ENCODE data around the gene ST6GALNAC6. TPM values are rescaled to one million over a fixed set of nuclear protein-coding genes. Genes with fewer than 3 reads are reported as not detected.

The ST6GALNAC6 gene, protein sequence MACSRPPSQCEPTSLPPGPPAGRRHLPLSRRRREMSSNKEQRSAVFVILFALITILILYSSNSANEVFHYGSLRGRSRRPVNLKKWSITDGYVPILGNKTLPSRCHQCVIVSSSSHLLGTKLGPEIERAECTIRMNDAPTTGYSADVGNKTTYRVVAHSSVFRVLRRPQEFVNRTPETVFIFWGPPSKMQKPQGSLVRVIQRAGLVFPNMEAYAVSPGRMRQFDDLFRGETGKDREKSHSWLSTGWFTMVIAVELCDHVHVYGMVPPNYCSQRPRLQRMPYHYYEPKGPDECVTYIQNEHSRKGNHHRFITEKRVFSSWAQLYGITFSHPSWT
- total RNA-seq (136 TPM), polyA plus RNA-seq (10 to 100 TPM; 43.7 to 50.5 (median 47.9) TPM)

DNA sequence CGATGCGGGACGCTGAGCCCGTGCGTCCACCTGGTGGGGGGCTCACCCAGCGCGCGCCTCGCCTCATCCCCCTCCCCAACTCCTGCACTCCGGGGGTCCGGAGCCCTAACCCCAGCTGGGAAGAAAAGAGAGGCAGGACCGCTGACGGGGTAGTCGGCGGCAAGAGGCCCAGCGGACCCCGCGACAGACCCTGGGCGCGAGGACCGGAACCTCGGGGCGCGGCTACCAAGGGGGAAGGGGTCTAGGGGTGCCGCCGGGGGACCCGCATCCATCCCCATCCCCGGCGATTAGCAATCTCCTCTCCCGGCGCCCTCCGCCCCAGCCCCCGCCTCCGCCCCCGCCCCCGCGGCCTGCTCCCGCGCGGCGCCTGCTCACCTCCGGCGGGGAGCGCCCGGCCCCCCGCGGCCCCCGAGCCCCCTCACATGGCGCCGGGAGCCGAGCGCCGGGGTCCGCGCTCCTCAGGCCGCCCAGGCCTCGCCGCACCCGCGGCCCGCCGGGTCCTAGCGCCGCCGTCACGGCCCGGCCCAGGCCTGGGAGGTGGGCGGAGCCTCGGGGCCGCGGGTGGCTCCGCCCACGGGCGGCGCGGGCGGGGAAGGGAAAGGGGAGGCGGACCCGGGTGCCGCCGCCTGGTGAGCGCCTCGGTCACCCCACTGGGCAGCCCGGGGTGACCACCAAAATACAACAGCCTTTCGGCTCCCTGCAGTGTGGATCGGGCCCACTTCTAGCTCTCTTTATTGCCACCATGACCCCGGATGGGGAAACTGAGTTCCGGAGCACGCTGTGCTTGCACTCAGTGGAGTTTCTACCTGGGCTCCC is at the start of gene ST6GALNAC6:
ST6GALNAC6 (minus strand) TSS at position 476 of the 816 bp plus-strand sequence. CDS start 1,622 bp downstream, outside the sequence.
- peak; percentile 82 to 86 for ATAC-seq (ENCODE audit: low read depth in 2 of 2)
- Mint-ChIP-seq H3K27ac (peak within 1 kb of the TSS; percentile 83 to 89 (median 85)), H3K4me1 (peaks cover 0 to 58% (median 18%) of the 10 kb centered on the region in 4 donors), H3K9me3 (peaks cover 0 to 9% (median 0%) of the 10 kb centered on the region in 7 donors), H3K36me3 (peaks cover 22% of the 10 kb centered on the region), H3K4me3 (peak within 1 kb of the TSS; percentile 89 to 93 (median 92)), H3K27me3 (no peaks in the 10 kb centered on the region)
- Histone ChIP-seq H3K9me3 (ENCODE audit: control insufficient read depth in 2 of 2, low read length in 2 of 2) (peaks cover 6 to 15% of the 10 kb centered on the region in 2 experiments), H3K27me3 (ENCODE audit: control insufficient read depth, insufficient read depth, low read length) (no peaks in the 10 kb centered on the region), H3K4me3 (ENCODE audit: low read depth, low read length) (peak within 1 kb of the TSS; percentile 75), H3K4me1 (ENCODE audit: control insufficient read depth, insufficient read depth, low read length, poor library complexity, severe bottlenecking) (peaks cover 55% of the 10 kb centered on the region), H3K36me3 (ENCODE audit: control insufficient read depth, insufficient read depth, low read length) (peaks cover 19% of the 10 kb centered on the region), H3K27ac (ENCODE audit: insufficient read depth, low read length, poor library complexity, severe bottlenecking) (peak within 1 kb of the TSS; percentile 63)
- DNase-seq = peak; percentile 59 to 71 (median 70)

DNA sequence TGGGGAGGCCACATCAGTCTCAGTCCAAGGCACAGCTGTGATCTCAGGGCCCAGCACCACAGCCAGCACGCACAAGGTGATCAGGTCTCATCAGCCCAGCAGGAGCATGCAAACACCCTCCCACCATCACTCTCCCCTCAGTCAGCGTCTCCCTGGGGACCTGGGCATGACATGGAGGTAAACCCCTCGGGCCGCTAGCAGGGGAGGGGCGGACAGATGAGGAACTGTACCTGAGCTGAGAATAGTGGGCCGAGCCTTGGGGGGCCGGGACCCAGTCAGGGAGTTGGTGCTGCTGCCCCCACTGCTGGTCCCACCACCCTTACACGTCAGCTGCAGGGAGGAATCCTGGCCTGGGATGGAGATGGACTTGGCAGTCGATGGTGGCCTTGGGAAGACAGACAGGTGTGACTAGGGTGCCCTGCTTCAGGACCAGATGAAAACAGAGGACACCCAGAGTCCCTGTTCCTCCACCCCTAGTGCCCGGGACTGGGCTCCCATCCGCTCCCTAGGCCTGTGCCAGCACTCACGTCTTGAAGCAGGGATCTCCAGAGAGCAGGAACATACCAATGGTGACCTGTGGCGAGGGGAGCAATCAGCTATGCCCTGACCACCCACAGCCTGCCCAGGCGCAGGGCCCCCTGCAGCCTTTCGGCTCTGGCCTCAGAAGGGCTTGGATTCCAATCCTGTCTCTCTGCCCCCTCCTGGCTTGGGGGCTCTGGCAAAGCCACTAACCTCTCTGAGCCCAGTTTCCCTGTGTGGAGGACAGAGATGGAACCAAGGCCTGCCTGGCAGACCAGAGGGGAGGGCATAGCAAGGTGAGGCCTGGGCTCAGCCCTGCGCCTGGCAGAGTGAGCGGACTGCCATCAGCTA is 48.7 kb upstream of the ST6GALNAC6 start:
- Mint-ChIP-seq H3K27ac (peak overlapping the region; percentile 38 to 84 (median 46)), H3K27me3 (no peaks in the 10 kb centered on the region), H3K4me1 (peaks cover 0 to 73% (median 34%) of the 10 kb centered on the region in 4 donors), H3K4me3 (peak overlapping the region in 1 of 4 donors; percentile 35), H3K36me3 (peaks cover 29% of the 10 kb centered on the region), H3K9me3 (no peaks in the 10 kb centered on the region)
- ATAC-seq (ENCODE audit: low read depth in 2 of 2) (no peak), DNase-seq (no peak)
- H3K4me3 ChIP-seq (ENCODE audit: low read depth, low read length) = no peak overlapping the region
- peaks cover 87% of the 10 kb centered on the region for H3K36me3 ChIP-seq (ENCODE audit: control insufficient read depth, insufficient read depth, low read length)
- H3K4me1 ChIP-seq (ENCODE audit: control insufficient read depth, insufficient read depth, low read length, poor library complexity, severe bottlenecking) = peaks cover 52% of the 10 kb centered on the region
- H3K9me3 ChIP-seq (ENCODE audit: control insufficient read depth in 2 of 2, low read length in 2 of 2) = no peaks in the 10 kb centered on the region
- H3K27ac ChIP-seq (ENCODE audit: insufficient read depth, low read length, poor library complexity, severe bottlenecking) = no peak overlapping the region
- no peaks in the 10 kb centered on the region for H3K27me3 ChIP-seq (ENCODE audit: control insufficient read depth, insufficient read depth, low read length)

DNA sequence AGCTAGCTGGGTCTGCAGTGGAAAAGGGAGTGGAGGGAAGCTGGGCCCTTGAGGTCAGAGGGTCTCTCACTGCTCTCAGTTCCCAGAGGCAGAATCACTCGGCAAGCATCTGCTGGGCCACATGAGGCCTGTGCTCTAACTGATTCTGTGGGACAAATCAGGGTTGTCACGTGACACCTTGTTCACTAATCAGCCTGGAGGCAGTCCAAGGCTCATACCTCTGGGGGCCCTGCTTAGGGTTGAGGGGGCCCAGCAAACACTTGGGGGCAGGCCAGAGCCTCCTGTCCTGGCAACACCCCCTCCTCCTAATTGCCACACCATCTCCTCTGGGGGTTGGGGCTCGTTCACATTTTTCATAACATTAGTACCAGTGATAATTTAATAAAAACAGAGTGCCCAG is 47.3 kb upstream of the ST6GALNAC6 start:
- H3K27me3 ChIP-seq (ENCODE audit: control insufficient read depth, insufficient read depth, low read length) = no peaks in the 10 kb centered on the region
- peak overlapping the region in 2 of 3 donors; percentile 48 to 49 for H3K27ac Mint-ChIP-seq
- DNase-seq (no peak), ATAC-seq (ENCODE audit: low read depth in 2 of 2) (no peak)
- H3K27ac ChIP-seq (ENCODE audit: insufficient read depth, low read length, poor library complexity, severe bottlenecking) = no peak overlapping the region
- H3K4me3 Mint-ChIP-seq = peak overlapping the region in 1 of 4 donors; percentile 38
- H3K36me3 Mint-ChIP-seq = peaks cover 30% of the 10 kb centered on the region
- no peaks in the 10 kb centered on the region for H3K9me3 ChIP-seq (ENCODE audit: control insufficient read depth in 2 of 2, low read length in 2 of 2)
- peaks cover 0 to 67% (median 32%) of the 10 kb centered on the region in 4 donors for H3K4me1 Mint-ChIP-seq
- H3K9me3 Mint-ChIP-seq = no peaks in the 10 kb centered on the region
- H3K36me3 ChIP-seq (ENCODE audit: control insufficient read depth, insufficient read depth, low read length) = peaks cover 89% of the 10 kb centered on the region
- H3K4me1 ChIP-seq (ENCODE audit: control insufficient read depth, insufficient read depth, low read length, poor library complexity, severe bottlenecking) = peaks cover 38% of the 10 kb centered on the region
- H3K27me3 Mint-ChIP-seq = no peaks in the 10 kb centered on the region
- no peak overlapping the region for H3K4me3 ChIP-seq (ENCODE audit: low read depth, low read length)

DNA sequence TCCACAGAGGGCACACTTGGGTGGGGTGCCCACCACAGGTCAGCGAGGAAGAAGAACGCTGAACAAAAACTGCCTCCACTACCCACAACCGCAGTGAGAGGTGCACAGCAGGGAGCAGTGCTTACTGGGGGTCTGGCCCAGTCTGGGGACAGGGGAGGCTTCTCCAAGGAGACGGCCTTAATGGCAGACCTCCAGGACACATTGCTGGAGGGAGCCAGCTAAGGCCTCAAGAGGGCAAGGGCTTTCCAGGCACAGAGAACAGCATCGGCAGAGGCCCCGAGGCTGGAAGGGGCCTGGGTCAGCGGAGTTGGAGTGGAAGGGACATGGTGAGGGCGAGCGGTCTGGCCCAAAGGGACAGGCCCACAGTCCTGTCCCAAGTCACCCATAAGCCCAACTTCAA is 46.5 kb upstream of the ST6GALNAC6 start:
- peaks cover 26% of the 10 kb centered on the region for H3K36me3 Mint-ChIP-seq
- H3K4me1 Mint-ChIP-seq = peaks cover 0 to 60% (median 28%) of the 10 kb centered on the region in 4 donors
- DNase-seq (no peak), ATAC-seq (ENCODE audit: low read depth in 2 of 2) (no peak)
- Histone ChIP-seq H3K36me3 (ENCODE audit: control insufficient read depth, insufficient read depth, low read length) (peaks cover 94% of the 10 kb centered on the region), H3K4me1 (ENCODE audit: control insufficient read depth, insufficient read depth, low read length, poor library complexity, severe bottlenecking) (peaks cover 37% of the 10 kb centered on the region), H3K4me3 (ENCODE audit: low read depth, low read length) (no peak overlapping the region), H3K9me3 (ENCODE audit: control insufficient read depth in 2 of 2, low read length in 2 of 2) (no peaks in the 10 kb centered on the region), H3K27me3 (ENCODE audit: control insufficient read depth, insufficient read depth, low read length) (no peaks in the 10 kb centered on the region), H3K27ac (ENCODE audit: insufficient read depth, low read length, poor library complexity, severe bottlenecking) (no peak overlapping the region)
- H3K4me3 Mint-ChIP-seq = peak overlapping the region in 1 of 4 donors; percentile 24
- H3K9me3 Mint-ChIP-seq = no peaks in the 10 kb centered on the region
- H3K27me3 Mint-ChIP-seq = no peaks in the 10 kb centered on the region
- H3K27ac Mint-ChIP-seq = peak overlapping the region in 2 of 3 donors; percentile 49 to 66

DNA sequence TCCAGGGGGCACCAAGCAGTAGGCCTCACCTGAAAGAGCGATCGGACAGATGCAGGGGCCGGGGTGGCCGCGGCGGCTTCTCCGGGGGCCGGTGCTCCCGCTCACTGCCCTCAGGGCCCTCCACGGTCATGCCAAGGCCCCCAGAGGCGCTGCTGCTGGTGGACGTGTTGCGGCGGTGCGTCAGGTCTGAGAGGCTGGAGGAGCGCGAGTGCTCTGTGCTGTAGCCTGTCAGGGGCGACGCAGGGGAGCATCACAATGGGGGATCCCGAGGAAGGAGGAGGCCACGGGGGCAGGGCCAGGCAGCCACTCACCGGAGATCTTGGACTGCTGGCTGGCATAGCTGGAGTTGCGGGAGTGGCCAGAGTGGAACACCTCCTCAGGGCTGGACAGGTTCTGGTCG is 45.9 kb upstream of the ST6GALNAC6 start:
- H3K36me3 Mint-ChIP-seq = peaks cover 28% of the 10 kb centered on the region

DNA sequence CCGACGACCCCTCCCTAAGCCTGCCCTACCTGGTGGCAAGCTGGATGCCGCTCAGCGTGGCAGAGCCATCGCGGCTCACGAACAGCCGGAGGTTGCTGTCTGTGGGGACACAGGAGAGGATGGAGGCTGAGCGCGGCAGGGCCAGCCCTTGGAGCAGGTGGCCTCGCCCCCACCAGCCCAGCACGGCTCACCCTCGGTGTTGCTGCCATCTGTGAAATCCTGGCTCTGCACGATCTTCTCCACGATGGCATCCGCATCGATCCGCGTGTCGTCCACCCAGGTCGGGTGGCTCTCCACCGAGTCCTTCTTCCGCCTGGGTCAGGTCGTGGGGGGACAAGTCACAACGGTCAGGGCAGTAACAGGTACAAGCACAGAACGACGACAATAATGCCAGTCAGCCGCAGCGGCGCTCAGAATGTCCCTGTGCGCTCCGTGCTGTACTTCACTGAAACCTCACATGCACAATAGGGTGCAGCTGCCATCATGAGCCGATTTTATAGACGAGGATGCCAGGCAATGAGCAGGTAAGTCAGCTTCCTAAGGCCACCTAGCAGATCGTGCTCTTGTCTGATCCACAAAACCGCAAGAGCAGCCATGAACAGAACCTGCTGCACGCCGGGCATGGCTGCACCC is 45.3 kb upstream of the ST6GALNAC6 start:
- Mint-ChIP-seq H3K9me3 (no peaks in the 10 kb centered on the region), H3K36me3 (peaks cover 31% of the 10 kb centered on the region), H3K27ac (peak overlapping the region in 2 of 3 donors; percentile 49 to 92), H3K27me3 (no peaks in the 10 kb centered on the region), H3K4me3 (peak overlapping the region in 2 of 4 donors; percentile 38 to 52), H3K4me1 (peaks cover 0 to 54% (median 22%) of the 10 kb centered on the region in 4 donors)
- DNase-seq (no peak), ATAC-seq (ENCODE audit: low read depth in 2 of 2) (no peak)
- Histone ChIP-seq H3K4me3 (ENCODE audit: low read depth, low read length) (no peak overlapping the region), H3K9me3 (ENCODE audit: control insufficient read depth in 2 of 2, low read length in 2 of 2) (no peaks in the 10 kb centered on the region), H3K36me3 (ENCODE audit: control insufficient read depth, insufficient read depth, low read length) (peaks cover 94% of the 10 kb centered on the region), H3K27me3 (ENCODE audit: control insufficient read depth, insufficient read depth, low read length) (no peaks in the 10 kb centered on the region), H3K27ac (ENCODE audit: insufficient read depth, low read length, poor library complexity, severe bottlenecking) (no peak overlapping the region), H3K4me1 (ENCODE audit: control insufficient read depth, insufficient read depth, low read length, poor library complexity, severe bottlenecking) (peaks cover 24% of the 10 kb centered on the region)

More for the DNA sequence above, 45.9 kb upstream of the ST6GALNAC6 start:
- ATAC-seq (ENCODE audit: low read depth in 2 of 2) = no peak
- Mint-ChIP-seq H3K4me3 (no peak overlapping the region), H3K4me1 (peaks cover 0 to 58% (median 25%) of the 10 kb centered on the region in 4 donors), H3K27ac (peak overlapping the region in 2 of 3 donors; percentile 49 to 92), H3K9me3 (no peaks in the 10 kb centered on the region), H3K27me3 (no peaks in the 10 kb centered on the region)
- Histone ChIP-seq H3K9me3 (ENCODE audit: control insufficient read depth in 2 of 2, low read length in 2 of 2) (no peaks in the 10 kb centered on the region), H3K27me3 (ENCODE audit: control insufficient read depth, insufficient read depth, low read length) (no peaks in the 10 kb centered on the region), H3K36me3 (ENCODE audit: control insufficient read depth, insufficient read depth, low read length) (peaks cover 94% of the 10 kb centered on the region), H3K27ac (ENCODE audit: insufficient read depth, low read length, poor library complexity, severe bottlenecking) (no peak overlapping the region), H3K4me3 (ENCODE audit: low read depth, low read length) (no peak overlapping the region), H3K4me1 (ENCODE audit: control insufficient read depth, insufficient read depth, low read length, poor library complexity, severe bottlenecking) (peaks cover 31% of the 10 kb centered on the region)
- DNase-seq = no peak
